Measurements from ENCODE around the gene TTC39C.
A peak's percentile ranks its signal among the peaks of the same experiment; 100 is the strongest.
"Not testable (repeated sequence)": the region's sequence is repeated elsewhere in the genome, so short reads cannot be mapped to it uniquely, and the experiment has no call there.

Gene TTC39C

GRCh38 chr18:24016643-24017042 is 2.1 kb downstream of the TTC39C start:
- no peak for DNase-seq (ENCODE audit: low read depth in 3 of 3)

GRCh38 chr18:24018299-24018886 is 3.8 kb downstream of the TTC39C start:
- DNase-seq (ENCODE audit: low read depth in 3 of 3) = peak in 1 of 3 experiments; percentile 36

GRCh38 chr18:24019641-24020331 is 5.2 kb downstream of the TTC39C start:
- peak in 1 of 3 experiments; percentile 32 for DNase-seq (ENCODE audit: low read depth in 3 of 3)

- no peak for DNase-seq (ENCODE audit: low read depth in 3 of 3)
Measured at GRCh38 chr18:24021505-24021904, 7.0 kb downstream of the TTC39C start.

GRCh38 chr18:24022161-24022560 is 7.6 kb downstream of the TTC39C start:
- DNase-seq (ENCODE audit: low read depth in 3 of 3) = no peak

- DNase-seq (ENCODE audit: low read depth in 3 of 3) = no peak
Measured at GRCh38 chr18:24023185-24023814, 8.7 kb downstream of the TTC39C start.

- no peak for DNase-seq (ENCODE audit: low read depth in 3 of 3)
Measured at GRCh38 chr18:24024425-24024824, 9.9 kb downstream of the TTC39C start.

GRCh38 chr18:24026457-24026856 is 11.9 kb downstream of the TTC39C start:
- DNase-seq (ENCODE audit: low read depth in 3 of 3) = no peak

- no peak for DNase-seq (ENCODE audit: low read depth in 3 of 3)
Measured at GRCh38 chr18:24027156-24027827, 12.7 kb downstream of the TTC39C start.

GRCh38 chr18:24028946-24029345 is 14.4 kb downstream of the TTC39C start:
- not testable (repeated sequence) for DNase-seq (ENCODE audit: low read depth in 3 of 3)

- DNase-seq (ENCODE audit: low read depth in 3 of 3) = no peak
Measured at GRCh38 chr18:24031318-24031717, 16.8 kb downstream of the TTC39C start.

- DNase-seq (ENCODE audit: low read depth in 3 of 3) = no peak
Measured at GRCh38 chr18:24031916-24032315, 17.4 kb downstream of the TTC39C start.

- DNase-seq (ENCODE audit: low read depth in 3 of 3) = no peak
Measured at GRCh38 chr18:24033641-24034412, 19.3 kb downstream of the TTC39C start.

- DNase-seq (ENCODE audit: low read depth in 3 of 3) = no peak
Measured at GRCh38 chr18:24035316-24035715, 20.8 kb downstream of the TTC39C start.

GRCh38 chr18:24039671-24040070 is 25.1 kb downstream of the TTC39C start:
- no peak for DNase-seq (ENCODE audit: low read depth in 3 of 3)

- DNase-seq (ENCODE audit: low read depth in 3 of 3) = no peak
Measured at GRCh38 chr18:24041691-24042090, 27.1 kb downstream of the TTC39C start.

- DNase-seq (ENCODE audit: low read depth in 3 of 3) = no peak
Measured at GRCh38 chr18:24043403-24043802, 28.8 kb downstream of the TTC39C start.

- no peak for DNase-seq (ENCODE audit: low read depth in 3 of 3)
Measured at GRCh38 chr18:24048261-24048660, 33.7 kb downstream of the TTC39C start.

- no peak for DNase-seq (ENCODE audit: low read depth in 3 of 3)
Measured at GRCh38 chr18:24049142-24049541, 34.6 kb downstream of the TTC39C start.

- no peak for DNase-seq (ENCODE audit: low read depth in 3 of 3)
Measured at GRCh38 chr18:24051031-24051947, 36.7 kb downstream of the TTC39C start.

- no peak for DNase-seq (ENCODE audit: low read depth in 3 of 3)
Measured at GRCh38 chr18:24052053-24052452, 37.5 kb downstream of the TTC39C start.
